SK-N-SH (cell line): ENCODE measurements around the gene FGF4. TPM values are rescaled to one million over a fixed set of nuclear protein-coding genes. Genes with fewer than 3 reads are reported as not detected.

ENCODE experiments used
- CTCF ChIA-PET: fragments of 300-600, 350-600 bp; formaldehyde crosslinking; extraction: SDS; loops from one replicate; lab custom pipeline; 2021; lab: Yijun Ruan, JAX
- POLR2A ChIA-PET: fragments of 350-600 bp; sonication (Branson Sonifier 250); formaldehyde crosslinking; extraction: SDS; loops from one replicate; lab custom pipeline; 2020; ENCODE audit warnings: antibody characterized with exemption, inconsistent platforms; lab: Yijun Ruan, JAX
- DNase-seq: peaks from one replicate; pipeline ENCODE4 v3.0.0; 2012
- H2AFZ ChIP-seq: fragments of 200-600 bp; sonication (generic); 2 replicates; pipeline ENCODE4 v1.8.1; 2016; ENCODE audit warnings: antibody characterized with exemption, mild to moderate bottlenecking, low read depth
- H3F3A ChIP-seq: fragments of 200-600 bp; sonication (generic); replicated peaks from 2 replicates; pipeline ENCODE3; 2016; ENCODE audit warnings: antibody characterized with exemption, mild to moderate bottlenecking; ENCODE audit not compliant: insufficient read depth
- H3K27ac ChIP-seq, 2 experiments: fragments of 200-500 bp in 1 of 2; fragments of 200-600 bp in 1 of 2; sonication (Bioruptor generic) in 1 of 2; sonication (generic), shearing (Covaris generic) in 1 of 2; 2 replicates each; pipeline versions ENCODE4 v1.5.1 to v1.6.1; 2014 to 2016; ENCODE audit warnings: low read depth in 2 of 2, inconsistent platforms in 1 of 2, low read length in 1 of 2, mild to moderate bottlenecking in 1 of 2, mixed read lengths in 1 of 2
- H3K27me3 ChIP-seq: fragments of 200-600 bp; sonication (generic), shearing (Covaris generic); 2 replicates; pipeline ENCODE4 v1.6.1; 2016; ENCODE audit warnings: mixed run types; ENCODE audit not compliant: insufficient read depth
- H3K36me3 ChIP-seq, 2 experiments: fragments of 200-500 bp in 1 of 2; fragments of 200-600 bp in 1 of 2; sonication (Bioruptor generic) in 1 of 2; sonication (generic) in 1 of 2; replicated peaks in 1 of 2; 2 replicates each; pipeline versions ENCODE3 to v1.5.1; 2014 to 2016; ENCODE audit warnings: low read length in 1 of 2, mild to moderate bottlenecking in 1 of 2; ENCODE audit not compliant: insufficient read depth in 2 of 2, control insufficient read depth in 1 of 2
- H3K4me1 ChIP-seq, 2 experiments: fragments of 200-500 bp in 1 of 2; fragments of 200-600 bp in 1 of 2; sonication (Bioruptor generic) in 1 of 2; sonication (generic), shearing (Covaris generic) in 1 of 2; 2 replicates each; pipeline versions ENCODE4 v1.5.1 to v1.6.1; 2014 to 2016; ENCODE audit warnings: low read depth in 1 of 2, low read length in 1 of 2, mixed run types in 1 of 2; ENCODE audit not compliant: insufficient read depth in 2 of 2, control insufficient read depth in 1 of 2
- H3K4me2 ChIP-seq: fragments of 200-600 bp; sonication (generic), shearing (Covaris generic); 2 replicates; pipeline ENCODE4 v1.6.1; 2017; ENCODE audit warnings: mixed run types
- H3K4me3 ChIP-seq, 2 experiments: fragments of 200-500 bp in 1 of 2; fragments of 200-600 bp in 1 of 2; sonication (Bioruptor generic) in 1 of 2; sonication (generic), shearing (Covaris generic) in 1 of 2; 2 replicates each; pipeline versions ENCODE4 v1.5.1 to v1.8.1; 2014 to 2016; ENCODE audit warnings: low read depth in 2 of 2, inconsistent platforms in 1 of 2, low read length in 1 of 2, mild to moderate bottlenecking in 1 of 2, mixed read lengths in 1 of 2, moderate library complexity in 1 of 2
- H3K79me2 ChIP-seq: fragments of 200-600 bp; sonication (generic); 2 replicates; pipeline ENCODE4 v1.8.1; 2017; ENCODE audit warnings: mild to moderate bottlenecking; ENCODE audit not compliant: insufficient read depth
- H3K9ac ChIP-seq: fragments of 200-600 bp; sonication (generic); 2 replicates; pipeline ENCODE4 v1.6.1; 2017; ENCODE audit warnings: mixed run types
- H3K9me2 ChIP-seq: fragments of 200-600 bp; sonication (generic); 2 replicates; pipeline ENCODE4 v1.6.1; 2017; ENCODE audit warnings: mixed run types
- H3K9me3 ChIP-seq: fragments of 200-600 bp; sonication (generic); 2 replicates; pipeline ENCODE4 v1.6.1; 2017; ENCODE audit warnings: mixed run types, mild to moderate bottlenecking, moderate library complexity
- H4K20me1 ChIP-seq: fragments of 200-600 bp; sonication (generic); 2 replicates; pipeline ENCODE4 v1.6.1; 2017; ENCODE audit warnings: mild to moderate bottlenecking, mixed run types; ENCODE audit not compliant: insufficient read depth
- CTCF ChIP-seq: fragments of 200-600 bp; sonication (generic); IDR thresholded peaks from 2 replicates; pipeline ENCODE4 v1.6.1; 2017; ENCODE audit warnings: antibody characterized with exemption, mild to moderate bottlenecking, moderate library complexity
- EP300 ChIP-seq, 2 experiments: IDR thresholded peaks; 2 replicates each; pipeline versions ENCODE4 v1.4.0 to v1.6.1; 2012; ENCODE audit warnings: borderline replicate concordance in 1 of 2, low read depth in 1 of 2, low read length in 1 of 2
- EZH2phosphoT487 ChIP-seq: fragments of 200-600 bp; sonication (generic); IDR thresholded peaks from 2 replicates; pipeline ENCODE4 v1.6.1; 2017; ENCODE audit warnings: low read depth, mixed run types, mild to moderate bottlenecking, antibody characterized with exemption, moderate library complexity, borderline replicate concordance
- FOSL2 ChIP-seq: IDR thresholded peaks from 2 replicates; pipeline ENCODE4 v1.4.0; 2012; ENCODE audit warnings: low read depth, mild to moderate bottlenecking, moderate library complexity, borderline replicate concordance
- FOXJ3 ChIP-seq: sonication (generic); formaldehyde crosslinking; IDR thresholded peaks from 2 replicates; pipeline ENCODE4 v1.5.1; 2020; ENCODE audit warnings: mild to moderate bottlenecking, missing genetic modification reagents
- FOXM1 ChIP-seq: IDR thresholded peaks from 2 replicates; pipeline ENCODE4 v1.4.0; 2012; ENCODE audit warnings: low read depth, mild to moderate bottlenecking
- GABPA ChIP-seq: IDR thresholded peaks from 2 replicates; pipeline ENCODE4 v1.4.0; 2012; ENCODE audit warnings: low read depth, mild to moderate bottlenecking
- MXI1 ChIP-seq: IDR thresholded peaks from 2 replicates; pipeline ENCODE4 v1.6.1; 2012; ENCODE audit warnings: mild to moderate bottlenecking, low read depth, low read length, improper control_type of control experiment
- NFIC ChIP-seq: IDR thresholded peaks from 2 replicates; pipeline ENCODE4 v1.4.0; 2012; ENCODE audit warnings: borderline replicate concordance
- NRF1 ChIP-seq: IDR thresholded peaks from 2 replicates; pipeline ENCODE4 v1.6.1; 2012; ENCODE audit warnings: low read depth, mild to moderate bottlenecking, low read length
- POLR2AphosphoS5 ChIP-seq: IDR thresholded peaks from 2 replicates; pipeline ENCODE4 v1.6.1; 2012; ENCODE audit warnings: low read depth, low read length
- RAD21 ChIP-seq: IDR thresholded peaks from 2 replicates; pipeline ENCODE4 v1.6.1; 2012; ENCODE audit warnings: mild to moderate bottlenecking, low read length
- RCOR1 ChIP-seq: fragments of 150-350 bp; IDR thresholded peaks from 2 replicates; pipeline ENCODE4 v1.6.1; 2017; ENCODE audit warnings: antibody characterized with exemption, low read length
- RFX5 ChIP-seq: IDR thresholded peaks from 2 replicates; pipeline ENCODE4 v1.6.1; 2012; ENCODE audit warnings: mild to moderate bottlenecking, improper control_type of control experiment, low read length
- SMC3 ChIP-seq: IDR thresholded peaks from 2 replicates; pipeline ENCODE4 v1.6.1; 2012; ENCODE audit warnings: low read depth, low read length, improper control_type of control experiment
- TCF12 ChIP-seq: IDR thresholded peaks from 2 replicates; pipeline ENCODE4 v1.4.0; 2012
- TEAD4 ChIP-seq: IDR thresholded peaks from 2 replicates; pipeline ENCODE4 v1.4.0; 2012; ENCODE audit warnings: mild to moderate bottlenecking, borderline replicate concordance; ENCODE audit not compliant: insufficient read depth
- YY1 ChIP-seq: IDR thresholded peaks from 2 replicates; pipeline ENCODE4 v1.4.0; 2012; ENCODE audit warnings: low read depth, mild to moderate bottlenecking
- ZBTB33 ChIP-seq: IDR thresholded peaks from 2 replicates; pipeline ENCODE4 v1.4.0; 2012; ENCODE audit warnings: low read depth, borderline replicate concordance
- WGBS: methylation state at CpG from one replicate; pipeline ENCODE4 v1.1.6; 2017; ENCODE audit warnings: low lambda C conversion rate; 5-methylcytosine and 5-hydroxymethylcytosine counted together
- polyA plus RNA-seq, 3 experiments: library from polyadenylated mRNA; depleted of rRNA; stranded (reverse); fragments of >200 nt; gene quantifications; 2 replicates each; pipeline ENCODE4 v1.2.3, GENCODE V29; 2012
- TF ChIP-seq, protein P1 (sequence below): IDR thresholded peaks from 2 replicates; pipeline ENCODE4; 2012
- TF ChIP-seq, protein P2 (sequence below): IDR thresholded peaks from 2 replicates; pipeline ENCODE4 v1.4.0; 2012; ENCODE audit warnings: low read depth

The FGF4 gene
- polyA plus RNA-seq, 1 of the 3 experiments (the other 2 are of a cell fraction): not detected

GRCh38 chr11:69821511-69822040 lies 46.4 kb upstream of the FGF4 start:
- no peak overlapping the region for H3K9ac ChIP-seq

GRCh38 chr11:69820441-69820840 lies 45.3 kb upstream of the FGF4 start:
- peaks cover 59% of the 10 kb centered on the region for H3K27me3 ChIP-seq
- H3K9me3 ChIP-seq: no peaks in the 10 kb centered on the region
- no peaks in the 10 kb centered on the region for H3K36me3 ChIP-seq
- H4K20me1 ChIP-seq: no peaks in the 10 kb centered on the region
- H3K79me2 ChIP-seq: no peaks in the 10 kb centered on the region
- H2AFZ ChIP-seq: no peak overlapping the region
- no peaks in the 10 kb centered on the region for H3F3A ChIP-seq
- no peak overlapping the region for H3K4me2 ChIP-seq
- H3K9me2 ChIP-seq: no peaks in the 10 kb centered on the region
- H3K27ac ChIP-seq: no peak overlapping the region
- H3K9ac ChIP-seq: no peak overlapping the region
- H3K4me3 ChIP-seq: no peak overlapping the region
- TF ChIP-seq CTCF: no peak
- no peak for TF ChIP-seq FOXM1
- no peak for TF ChIP-seq YY1
- no peak for TF ChIP-seq RAD21
- TF ChIP-seq TCF12: no peak
- no peak for TF ChIP-seq MXI1
- no peak for TF ChIP-seq POLR2AphosphoS5
- no peak for TF ChIP-seq EZH2phosphoT487
- no peak for TF ChIP-seq GABPA
- no peak for TF ChIP-seq SMC3
- TF ChIP-seq EP300 (IDR thresholded peaks at IDR 0.05; ENCODE audit: borderline replicate concordance in 1 of 2, low read depth in 1 of 2, low read length in 1 of 2): no peak
- no peak for TF ChIP-seq NRF1
- TF ChIP-seq RFX5: no peak
- no peak for TF ChIP-seq RCOR1
- TF ChIP-seq, protein P1, sequence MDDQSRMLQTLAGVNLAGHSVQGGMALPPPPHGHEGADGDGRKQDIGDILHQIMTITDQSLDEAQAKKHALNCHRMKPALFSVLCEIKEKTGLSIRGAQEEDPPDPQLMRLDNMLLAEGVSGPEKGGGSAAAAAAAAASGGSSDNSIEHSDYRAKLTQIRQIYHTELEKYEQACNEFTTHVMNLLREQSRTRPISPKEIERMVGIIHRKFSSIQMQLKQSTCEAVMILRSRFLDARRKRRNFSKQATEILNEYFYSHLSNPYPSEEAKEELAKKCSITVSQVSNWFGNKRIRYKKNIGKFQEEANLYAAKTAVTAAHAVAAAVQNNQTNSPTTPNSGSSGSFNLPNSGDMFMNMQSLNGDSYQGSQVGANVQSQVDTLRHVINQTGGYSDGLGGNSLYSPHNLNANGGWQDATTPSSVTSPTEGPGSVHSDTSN: no peak
- no peak for TF ChIP-seq ZBTB33
- no peak for TF ChIP-seq FOXJ3
- no peak for TF ChIP-seq FOSL2
- TF ChIP-seq, protein P2, sequence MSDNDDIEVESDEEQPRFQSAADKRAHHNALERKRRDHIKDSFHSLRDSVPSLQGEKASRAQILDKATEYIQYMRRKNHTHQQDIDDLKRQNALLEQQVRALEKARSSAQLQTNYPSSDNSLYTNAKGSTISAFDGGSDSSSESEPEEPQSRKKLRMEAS: no peak
- no peak for TF ChIP-seq NFIC
- ChIA-PET POLR2A (no interaction called here), CTCF (interaction anchor here (0.8 to 2.0 kb wide), 8 partner anchors 8 to 135 kb away, joined by 3 to 10 read pairs (median 3); partner anchors contain the start of gene FGF4)
- WGBS: no CpG with 5 or more reads among the region's 5 CpGs
- DNase-seq: no peak
- no peaks in the 10 kb centered on the region; a peak in 1 of 4 replicates for H3K4me1 ChIP-seq

More at GRCh38 chr11:69821511-69822040, 46.4 kb upstream of the FGF4 start:
- WGBS: 77% methylated on average over 13 of the region's 17 CpGs
- H3K27ac ChIP-seq: no peak overlapping the region
- no peaks in the 10 kb centered on the region for H3K9me3 ChIP-seq
- no peaks in the 10 kb centered on the region for H3K9me2 ChIP-seq
- no peaks in the 10 kb centered on the region for H3K36me3 ChIP-seq
- no peak for TF ChIP-seq SMC3
- TF ChIP-seq TEAD4: no peak
- no peaks in the 10 kb centered on the region for H3F3A ChIP-seq
- H3K4me1 ChIP-seq: no peaks in the 10 kb centered on the region; a peak in 1 of 4 replicates
- DNase-seq: no peak
- H3K4me2 ChIP-seq: no peak overlapping the region
- H3K27me3 ChIP-seq: peaks cover 48% of the 10 kb centered on the region
- H2AFZ ChIP-seq: no peak overlapping the region
- H3K79me2 ChIP-seq: no peaks in the 10 kb centered on the region
- ChIA-PET CTCF (interaction anchor here (0.9 to 1.5 kb wide), 3 partner anchors 20 to 136 kb away, joined by 3 read pairs; no protein-coding TSS in a partner anchor), POLR2A (no interaction called here)
- no peaks in the 10 kb centered on the region for H4K20me1 ChIP-seq
- no peak overlapping the region for H3K4me3 ChIP-seq
